Stimulated activated CD8-positive, alpha-beta memory T cell treated with anti-CD3 and anti-CD28 coated beads, Interleukin-7, amount 100 ng/mL, for 48 hours (primary cell): ENCODE data around the gene MYOD1.

Source experiments
- DNase-seq, 2 donors: peaks; one replicate each; pipeline ENCODE4 v3.0.0-alpha.2; 2020; ENCODE audit warnings: low read depth in 1 of 2; ENCODE audit errors: extremely low read depth in 1 of 2

MYOD1 gene

GRCh38 chr11:17733261-17733660 lies 13.9 kb downstream of the MYOD1 start:
- no peak for DNase-seq

- DNase-seq, result no peak
These were observed 15.1 kb downstream of the MYOD1 start, which contains the start of gene KCNC1 for GRCh38 chr11:17734418-17734911. TSS of gene KCNC1 (plus strand) at chr11:17734781. CDS start at chr11:17736003, 1,222 bp downstream.

- DNase-seq, result no peak
These were observed 15.8 kb downstream of the MYOD1 start for GRCh38 chr11:17734986-17735817.

- no peak for DNase-seq
These were observed 16.6 kb downstream of the MYOD1 start for GRCh38 chr11:17735818-17736578.

GRCh38 chr11:17736579-17736893 lies 17.2 kb downstream of the MYOD1 start:
- DNase-seq, result no peak

- no peak for DNase-seq
These were observed 17.8 kb downstream of the MYOD1 start for GRCh38 chr11:17736930-17737817.

- no peak for DNase-seq
These were observed 19.0 kb downstream of the MYOD1 start for GRCh38 chr11:17738151-17738973.

GRCh38 chr11:17739945-17740338 lies 20.6 kb downstream of the MYOD1 start:
- no peak for DNase-seq

GRCh38 chr11:17740649-17741235 lies 21.4 kb downstream of the MYOD1 start:
- no peak for DNase-seq

- DNase-seq, result no peak
These were observed 22.1 kb downstream of the MYOD1 start for GRCh38 chr11:17741487-17741886.

- DNase-seq, result no peak
These were observed 22.6 kb downstream of the MYOD1 start for GRCh38 chr11:17742019-17742418.

GRCh38 chr11:17743026-17743807 lies 23.8 kb downstream of the MYOD1 start:
- DNase-seq, result no peak

- DNase-seq, result no peak
These were observed 24.4 kb downstream of the MYOD1 start for GRCh38 chr11:17743808-17744119.

GRCh38 chr11:17744151-17744940 lies 25.0 kb downstream of the MYOD1 start:
- DNase-seq, result no peak

GRCh38 chr11:17745023-17745772 lies 25.8 kb downstream of the MYOD1 start:
- no peak for DNase-seq

GRCh38 chr11:17746096-17746495 lies 26.7 kb downstream of the MYOD1 start:
- DNase-seq, result no peak

GRCh38 chr11:17747131-17747955 lies 28.0 kb downstream of the MYOD1 start:
- no peak for DNase-seq
